Measurements from ENCODE around the gene FNDC8.
"Not testable (repeated sequence)": the region's sequence is repeated elsewhere in the genome, so short reads cannot be mapped to it uniquely, and the experiment has no call there.

Gene FNDC8

DNA sequence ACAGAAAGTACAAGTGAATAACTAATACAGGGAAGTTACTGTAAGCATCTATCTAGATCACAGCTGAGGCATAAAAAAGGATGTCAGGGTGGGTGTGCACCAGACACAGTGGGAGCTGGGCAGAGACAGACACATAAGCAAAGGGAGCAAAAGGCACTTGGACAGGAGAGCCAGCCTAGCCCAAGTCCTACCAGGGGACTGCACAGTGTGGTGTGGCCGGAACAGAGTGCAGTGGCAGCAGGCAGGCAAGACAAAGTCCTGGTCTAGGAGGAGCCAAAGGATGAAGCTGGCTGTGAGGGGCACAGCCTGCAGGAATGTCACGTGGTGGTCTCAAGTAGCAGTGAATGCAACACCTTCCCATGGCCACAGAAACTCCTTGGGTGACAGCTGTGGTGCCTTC lies 23.6 kb upstream of the FNDC8 start:
- TF ChIP-seq ZNF274 (IDR thresholded peaks at IDR 0.05; ENCODE audit: low read depth, low read length): no peak
- TF ChIP-seq YY1 (IDR thresholded peaks at IDR 0.05; ENCODE audit: insufficient read depth, insufficient read length): no peak
- no peak for TF ChIP-seq SUZ12 (IDR thresholded peaks at IDR 0.05; ENCODE audit: extremely low read depth, insufficient read depth, insufficient read length)
- H3K4me1 ChIP-seq (ENCODE audit: insufficient read depth, insufficient read length): no peaks in the 10 kb centered on the region
- no peaks in the 10 kb centered on the region for H3K9me3 ChIP-seq (ENCODE audit: insufficient read depth, low read length)
- no peak overlapping the region for H3K4me3 ChIP-seq (ENCODE audit: insufficient read length, low read depth)
- H3K27me3 ChIP-seq (ENCODE audit: insufficient read depth, insufficient read length): no peaks in the 10 kb centered on the region
- no peak for DNase-seq (ENCODE audit: low read depth, low spot score)
- no peak overlapping the region for H3K9ac ChIP-seq (ENCODE audit: insufficient read length, low read depth)
- peaks cover 26% of the 10 kb centered on the region for H3K36me3 ChIP-seq (ENCODE audit: insufficient read depth, insufficient read length, low read length)

- Histone ChIP-seq H3K4me3 (ENCODE audit: insufficient read length, low read depth) (no peak overlapping the region), H3K9me3 (ENCODE audit: insufficient read depth, low read length) (no peaks in the 10 kb centered on the region), H3K9ac (ENCODE audit: insufficient read length, low read depth) (no peak overlapping the region), H3K27me3 (ENCODE audit: insufficient read depth, insufficient read length) (no peaks in the 10 kb centered on the region), H3K36me3 (ENCODE audit: insufficient read depth, insufficient read length, low read length) (peaks cover 36% of the 10 kb centered on the region), H3K4me1 (ENCODE audit: insufficient read depth, insufficient read length) (no peaks in the 10 kb centered on the region)
- DNase-seq (ENCODE audit: low read depth, low spot score): no peak
- TF ChIP-seq SUZ12 (IDR thresholded peaks at IDR 0.05; ENCODE audit: extremely low read depth, insufficient read depth, insufficient read length): no peak
- no peak for TF ChIP-seq ZNF274 (IDR thresholded peaks at IDR 0.05; ENCODE audit: low read depth, low read length)
- no peak for TF ChIP-seq YY1 (IDR thresholded peaks at IDR 0.05; ENCODE audit: insufficient read depth, insufficient read length)
These were observed 21.5 kb upstream of the FNDC8 start for GRCh38 chr17:35099908-35100307.

- H3K4me1 ChIP-seq (ENCODE audit: insufficient read depth, insufficient read length): no peaks in the 10 kb centered on the region
- H3K36me3 ChIP-seq (ENCODE audit: insufficient read depth, insufficient read length, low read length): peaks cover 46% of the 10 kb centered on the region
- no peak for DNase-seq (ENCODE audit: low read depth, low spot score)
- H3K9ac ChIP-seq (ENCODE audit: insufficient read length, low read depth): no peak overlapping the region
- H3K9me3 ChIP-seq (ENCODE audit: insufficient read depth, low read length): no peaks in the 10 kb centered on the region
- TF ChIP-seq YY1 (IDR thresholded peaks at IDR 0.05; ENCODE audit: insufficient read depth, insufficient read length) (no peak), ZNF274 (IDR thresholded peaks at IDR 0.05; ENCODE audit: low read depth, low read length) (no peak), SUZ12 (IDR thresholded peaks at IDR 0.05; ENCODE audit: extremely low read depth, insufficient read depth, insufficient read length) (no peak)
- H3K4me3 ChIP-seq (ENCODE audit: insufficient read length, low read depth): no peak overlapping the region
- H3K27me3 ChIP-seq (ENCODE audit: insufficient read depth, insufficient read length): no peaks in the 10 kb centered on the region
These were observed 20.4 kb upstream of the FNDC8 start for GRCh38 chr17:35101036-35101435.

- TF ChIP-seq SUZ12 (IDR thresholded peaks at IDR 0.05; ENCODE audit: extremely low read depth, insufficient read depth, insufficient read length): no peak
- TF ChIP-seq YY1 (IDR thresholded peaks at IDR 0.05; ENCODE audit: insufficient read depth, insufficient read length): no peak
- TF ChIP-seq ZNF274 (IDR thresholded peaks at IDR 0.05; ENCODE audit: low read depth, low read length): no peak
- Histone ChIP-seq H3K27me3 (ENCODE audit: insufficient read depth, insufficient read length) (no peaks in the 10 kb centered on the region), H3K4me1 (ENCODE audit: insufficient read depth, insufficient read length) (no peaks in the 10 kb centered on the region), H3K9ac (ENCODE audit: insufficient read length, low read depth) (no peak overlapping the region), H3K9me3 (ENCODE audit: insufficient read depth, low read length) (no peaks in the 10 kb centered on the region), H3K4me3 (ENCODE audit: insufficient read length, low read depth) (no peak overlapping the region), H3K36me3 (ENCODE audit: insufficient read depth, insufficient read length, low read length) (peaks cover 48% of the 10 kb centered on the region)
- no peak for DNase-seq (ENCODE audit: low read depth, low spot score)
These were observed 19.7 kb upstream of the FNDC8 start for GRCh38 chr17:35101725-35102124.

DNA sequence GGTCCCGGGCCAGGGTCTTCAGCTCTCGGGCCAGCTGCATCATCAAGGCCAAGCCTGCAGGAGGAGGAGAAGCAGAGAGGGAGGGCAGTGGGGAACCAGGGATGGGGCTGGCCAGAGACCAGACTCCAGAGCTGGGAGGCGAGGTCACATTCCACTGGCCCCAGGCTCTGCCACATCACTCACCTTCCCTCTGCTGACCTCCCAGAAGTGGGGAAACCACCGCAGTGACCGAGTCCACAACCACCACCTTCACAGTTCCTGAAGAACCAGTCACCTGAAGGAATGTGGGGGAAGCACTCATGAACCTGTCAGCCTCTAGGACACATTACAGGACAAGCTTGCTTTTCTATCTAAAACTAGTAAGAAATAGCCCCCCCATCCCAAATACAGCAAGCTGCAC lies 18.1 kb upstream of the FNDC8 start:
- H3K9me3 ChIP-seq (ENCODE audit: insufficient read depth, low read length): no peaks in the 10 kb centered on the region
- peaks cover 51% of the 10 kb centered on the region for H3K36me3 ChIP-seq (ENCODE audit: insufficient read depth, insufficient read length, low read length)
- no peak for DNase-seq (ENCODE audit: low read depth, low spot score)
- no peaks in the 10 kb centered on the region for H3K27me3 ChIP-seq (ENCODE audit: insufficient read depth, insufficient read length)
- H3K4me1 ChIP-seq (ENCODE audit: insufficient read depth, insufficient read length): no peaks in the 10 kb centered on the region
- no peak overlapping the region for H3K4me3 ChIP-seq (ENCODE audit: insufficient read length, low read depth)
- TF ChIP-seq SUZ12 (IDR thresholded peaks at IDR 0.05; ENCODE audit: extremely low read depth, insufficient read depth, insufficient read length) (no peak), ZNF274 (IDR thresholded peaks at IDR 0.05; ENCODE audit: low read depth, low read length) (no peak), YY1 (IDR thresholded peaks at IDR 0.05; ENCODE audit: insufficient read depth, insufficient read length) (no peak)
- no peak overlapping the region for H3K9ac ChIP-seq (ENCODE audit: insufficient read length, low read depth)

DNA sequence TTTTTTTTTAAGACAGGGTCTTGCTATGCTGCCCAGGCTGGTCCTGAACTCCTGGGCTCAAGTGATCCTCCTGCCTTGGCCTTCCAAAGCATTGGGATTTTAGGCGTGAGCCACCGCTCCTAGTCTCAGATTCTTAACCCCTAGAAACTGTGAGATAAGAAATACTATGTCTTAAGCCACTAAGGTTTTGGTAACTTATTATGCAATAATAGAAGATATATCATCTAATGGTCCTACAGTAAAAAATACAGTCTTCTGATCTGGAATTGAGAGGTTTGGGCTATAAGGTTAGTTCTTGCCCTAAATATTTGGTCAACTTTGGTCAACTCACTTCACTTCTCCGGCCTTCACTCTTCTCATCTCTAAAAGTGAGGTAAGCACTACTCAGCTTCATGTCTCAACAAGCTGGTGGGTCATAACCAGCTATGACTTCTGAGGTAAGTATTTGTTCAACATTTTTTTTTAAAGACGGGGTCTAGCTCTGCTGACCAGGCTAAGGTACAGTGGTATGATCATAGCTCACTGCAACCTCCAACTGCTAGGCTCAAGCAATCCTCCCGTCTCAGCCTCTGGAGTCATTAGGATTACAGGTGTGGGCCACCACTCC lies 16.5 kb upstream of the FNDC8 start:
- Histone ChIP-seq H3K36me3 (ENCODE audit: insufficient read depth, insufficient read length, low read length) (peaks cover 48% of the 10 kb centered on the region), H3K9me3 (ENCODE audit: insufficient read depth, low read length) (no peaks in the 10 kb centered on the region)

GRCh38 chr17:35110791-35111190 lies 10.6 kb upstream of the FNDC8 start:
- H3K4me1 ChIP-seq (ENCODE audit: insufficient read depth, insufficient read length); H3K27me3 ChIP-seq (ENCODE audit: insufficient read depth, insufficient read length); H3K4me3 ChIP-seq (ENCODE audit: insufficient read length, low read depth); H3K9ac ChIP-seq (ENCODE audit: insufficient read length, low read depth); H3K9me3 ChIP-seq (ENCODE audit: insufficient read depth, low read length); DNase-seq (ENCODE audit: low read depth, low spot score): not testable (repeated sequence)
- peaks cover 24% of the 10 kb centered on the region for H3K36me3 ChIP-seq (ENCODE audit: insufficient read depth, insufficient read length, low read length)

More for the DNA sequence above, 16.5 kb upstream of the FNDC8 start:
- Histone ChIP-seq H3K4me1 (ENCODE audit: insufficient read depth, insufficient read length) (no peaks in the 10 kb centered on the region), H3K9ac (ENCODE audit: insufficient read length, low read depth) (no peak overlapping the region), H3K27me3 (ENCODE audit: insufficient read depth, insufficient read length) (no peaks in the 10 kb centered on the region), H3K4me3 (ENCODE audit: insufficient read length, low read depth) (no peak overlapping the region)
- DNase-seq (ENCODE audit: low read depth, low spot score): no peak
- no peak for TF ChIP-seq YY1 (IDR thresholded peaks at IDR 0.05; ENCODE audit: insufficient read depth, insufficient read length)
- TF ChIP-seq ZNF274 (IDR thresholded peaks at IDR 0.05; ENCODE audit: low read depth, low read length): no peak
- TF ChIP-seq SUZ12 (IDR thresholded peaks at IDR 0.05; ENCODE audit: extremely low read depth, insufficient read depth, insufficient read length): no peak
